Thyroid gland (tissue), 4 donors: Measurements from ENCODE around the gene DYNC2LI1.

Source experiments
- POLR2A ChIP-seq, 2 donors: fragments of 450-650 bp; IDR thresholded peaks; one replicate each; pipeline ENCODE4 v1.6.1; 2017; ENCODE audit warnings: antibody characterized with exemption in 2 of 2, mild to moderate bottlenecking in 2 of 2, moderate library complexity in 1 of 2
- TF ChIP-seq, protein P1 (sequence below), 6 experiments: fragments of 200-600 bp in 3 of 6; fragments of 450-650 bp in 3 of 6; sonication (generic) in 3 of 6; IDR thresholded peaks; one replicate each; pipeline ENCODE4 v1.5.1; 2016 to 2019; ENCODE audit warnings: antibody characterized with exemption in 6 of 6, mild to moderate bottlenecking in 2 of 6, inconsistent platforms in 1 of 6, moderate library complexity in 1 of 6

DNA sequence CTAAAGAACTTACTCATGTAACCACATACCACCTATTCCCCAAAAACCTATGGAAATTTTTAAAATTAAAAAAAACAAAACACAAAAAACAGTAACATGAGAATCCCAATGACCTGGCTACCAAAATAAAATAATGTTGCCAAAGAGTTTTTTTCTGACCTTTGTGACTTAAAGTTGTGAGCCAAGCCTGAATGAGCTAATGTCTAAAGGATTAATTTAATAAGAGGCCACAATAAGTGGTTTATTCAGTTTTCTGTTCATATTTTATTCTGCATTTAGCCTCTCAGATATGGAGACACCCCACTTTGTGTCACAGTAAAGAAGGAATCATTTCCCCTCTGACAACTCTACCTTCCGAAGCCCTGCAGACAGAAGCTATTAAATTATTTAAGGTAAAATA lies 42.6 kb upstream of the DYNC2LI1 start:
- no peak for TF ChIP-seq POLR2A (IDR thresholded peaks at IDR 0.05)
- TF ChIP-seq, protein P1, sequence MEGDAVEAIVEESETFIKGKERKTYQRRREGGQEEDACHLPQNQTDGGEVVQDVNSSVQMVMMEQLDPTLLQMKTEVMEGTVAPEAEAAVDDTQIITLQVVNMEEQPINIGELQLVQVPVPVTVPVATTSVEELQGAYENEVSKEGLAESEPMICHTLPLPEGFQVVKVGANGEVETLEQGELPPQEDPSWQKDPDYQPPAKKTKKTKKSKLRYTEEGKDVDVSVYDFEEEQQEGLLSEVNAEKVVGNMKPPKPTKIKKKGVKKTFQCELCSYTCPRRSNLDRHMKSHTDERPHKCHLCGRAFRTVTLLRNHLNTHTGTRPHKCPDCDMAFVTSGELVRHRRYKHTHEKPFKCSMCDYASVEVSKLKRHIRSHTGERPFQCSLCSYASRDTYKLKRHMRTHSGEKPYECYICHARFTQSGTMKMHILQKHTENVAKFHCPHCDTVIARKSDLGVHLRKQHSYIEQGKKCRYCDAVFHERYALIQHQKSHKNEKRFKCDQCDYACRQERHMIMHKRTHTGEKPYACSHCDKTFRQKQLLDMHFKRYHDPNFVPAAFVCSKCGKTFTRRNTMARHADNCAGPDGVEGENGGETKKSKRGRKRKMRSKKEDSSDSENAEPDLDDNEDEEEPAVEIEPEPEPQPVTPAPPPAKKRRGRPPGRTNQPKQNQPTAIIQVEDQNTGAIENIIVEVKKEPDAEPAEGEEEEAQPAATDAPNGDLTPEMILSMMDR (IDR thresholded peaks at IDR 0.05), result no peak
